Activated T-cell treated with anti-CD3 and anti-CD28 coated beads for 24 hours (primary cell): ENCODE data around the gene LRRC4B.
"Not testable (repeated sequence)": the region's sequence is repeated elsewhere in the genome, so short reads cannot be mapped to it uniquely, and the experiment has no call there.

Experiments used
- DNase-seq: peaks from one replicate; pipeline ENCODE4 v3.0.0-alpha.2; 2020; ENCODE audit warnings: low read depth

Gene LRRC4B

GRCh38 chr19:50567882-50568727, at the start of gene LRRC4B:
Gene LRRC4B, minus strand, starts transcription at chr19:50568435. Its CDS starts 19,597 bp downstream, at chr19:50548838.
- DNase-seq: no peak

- DNase-seq: not testable (repeated sequence)
Observed at GRCh38 chr19:50612504-50613404, 44.5 kb upstream of the LRRC4B start.

DNA sequence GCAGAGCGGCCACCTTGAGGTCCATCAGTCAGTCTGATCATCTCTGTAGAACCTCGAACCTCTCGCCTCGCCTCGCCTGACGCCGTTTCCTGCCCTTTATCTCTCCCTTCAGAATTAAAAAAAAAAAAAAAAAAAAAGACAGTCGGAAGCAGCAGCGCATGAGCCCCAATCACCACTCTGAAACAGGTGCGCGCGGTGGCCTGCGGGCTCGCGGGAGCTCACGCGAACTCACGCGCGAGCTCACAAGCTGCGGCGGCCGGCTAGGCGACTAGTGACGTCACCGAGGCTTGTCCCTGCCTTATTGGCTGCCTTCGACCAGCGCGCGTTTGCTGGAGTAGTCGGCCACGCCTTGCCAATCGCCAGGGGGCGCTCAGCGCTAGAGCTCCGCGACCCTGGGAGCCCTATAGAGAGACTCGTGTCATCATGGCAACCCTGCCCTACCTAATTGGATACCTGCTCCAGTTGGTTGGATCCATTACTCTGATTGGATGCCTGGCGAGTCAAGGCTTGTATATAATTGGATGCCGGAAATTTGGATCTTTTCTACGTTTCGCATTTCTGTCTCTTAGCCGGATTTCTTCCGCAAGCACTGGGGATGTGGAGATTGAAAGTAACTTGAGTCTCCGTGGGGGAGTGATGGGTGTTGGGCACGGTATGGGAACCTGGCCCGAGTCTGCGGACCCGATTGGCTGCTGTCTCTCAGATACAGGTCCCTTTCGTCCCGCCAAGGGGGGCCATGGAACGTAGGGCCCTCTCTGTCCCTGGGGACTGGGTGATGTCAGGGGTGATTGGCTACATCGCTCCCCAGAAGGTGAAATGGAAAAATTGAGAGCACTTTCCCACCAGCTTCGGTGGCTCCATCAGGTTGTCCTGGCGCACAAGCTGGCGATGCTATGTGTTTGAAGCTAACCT, 39.9 kb upstream of the LRRC4B start:
- peak; percentile 78 for DNase-seq

DNA sequence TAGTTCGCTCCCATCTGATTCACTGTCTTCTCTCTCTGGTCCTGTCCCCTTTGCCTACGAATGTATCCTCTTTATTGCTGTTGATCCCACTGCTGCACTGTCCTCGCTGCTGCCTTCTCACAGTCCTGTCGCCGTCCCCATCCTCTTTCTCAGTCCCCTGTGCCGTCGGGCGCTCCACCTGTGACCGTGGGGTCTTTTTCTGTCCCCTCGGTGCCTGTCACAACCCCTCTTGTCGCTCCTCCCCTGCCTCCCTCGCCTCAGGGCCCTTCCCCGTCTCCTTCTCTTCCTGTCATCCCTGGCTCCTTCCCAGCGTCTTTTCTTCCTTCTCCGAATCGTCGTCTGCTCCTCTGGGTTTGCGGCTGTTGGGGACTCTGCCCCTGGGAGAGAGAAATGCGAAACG, 39.2 kb upstream of the LRRC4B start:
- DNase-seq: no peak

GRCh38 chr19:50606059-50606836, 38.0 kb upstream of the LRRC4B start:
- not testable (repeated sequence) for DNase-seq

GRCh38 chr19:50604264-50605073, 36.2 kb upstream of the LRRC4B start:
- DNase-seq: not testable (repeated sequence)

DNA sequence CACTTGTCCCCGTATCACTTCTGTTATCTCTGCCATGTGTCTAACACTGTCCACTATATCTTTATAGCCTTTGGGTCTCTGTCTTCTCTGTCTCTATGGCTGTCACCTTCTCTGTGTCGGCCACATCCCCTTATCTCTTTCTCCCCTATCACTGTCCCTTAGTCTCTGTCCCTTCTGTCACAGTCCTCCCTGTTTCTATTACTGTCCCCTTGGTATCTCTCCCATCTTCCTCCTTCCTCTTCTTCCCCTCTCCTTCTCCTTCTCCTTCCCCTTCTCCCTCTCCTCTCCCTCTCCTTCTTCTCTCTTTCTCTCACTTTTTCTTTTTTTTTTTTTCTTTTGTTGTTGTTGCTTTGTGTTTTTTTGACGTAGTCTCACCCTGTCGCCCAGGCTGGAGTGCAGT, 34.7 kb upstream of the LRRC4B start:
- no peak for DNase-seq

DNA sequence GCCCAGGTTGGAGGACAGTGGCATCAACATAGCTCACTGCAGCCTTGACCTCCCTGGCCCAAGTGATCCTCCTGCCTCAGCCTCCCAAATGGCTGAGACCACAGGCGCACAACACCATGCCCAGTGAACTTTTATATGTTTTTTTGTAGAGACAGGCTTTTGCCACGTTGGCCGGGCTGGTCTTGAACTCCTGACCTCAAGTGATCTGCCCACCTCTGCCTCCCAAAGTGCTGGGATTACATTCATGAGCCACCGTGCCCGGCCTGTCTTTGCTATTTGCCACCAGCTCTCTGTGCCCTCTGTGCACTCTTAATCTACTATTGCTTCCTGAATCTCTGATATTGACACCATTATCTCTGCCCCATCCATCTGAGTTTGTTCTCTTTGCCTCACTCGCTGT, 34.3 kb upstream of the LRRC4B start:
- no peak for DNase-seq

DNA sequence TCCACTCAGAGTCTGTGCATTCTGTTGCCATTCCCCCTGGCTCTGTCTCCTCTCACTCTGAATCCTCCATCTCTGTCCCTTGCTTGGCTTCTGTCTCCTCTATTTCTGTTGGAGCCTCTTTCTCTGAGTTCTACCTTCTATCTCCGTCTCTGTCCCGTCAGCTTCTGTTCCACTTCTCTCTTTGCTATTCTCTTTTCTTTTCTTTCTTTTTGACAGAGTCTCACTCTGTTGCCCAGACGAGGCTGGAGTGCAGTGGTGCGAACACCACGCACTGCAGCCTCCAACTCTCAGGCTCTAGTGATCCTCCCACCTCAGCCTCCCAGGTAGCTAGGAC, 33.8 kb upstream of the LRRC4B start:
- DNase-seq: no peak

DNA sequence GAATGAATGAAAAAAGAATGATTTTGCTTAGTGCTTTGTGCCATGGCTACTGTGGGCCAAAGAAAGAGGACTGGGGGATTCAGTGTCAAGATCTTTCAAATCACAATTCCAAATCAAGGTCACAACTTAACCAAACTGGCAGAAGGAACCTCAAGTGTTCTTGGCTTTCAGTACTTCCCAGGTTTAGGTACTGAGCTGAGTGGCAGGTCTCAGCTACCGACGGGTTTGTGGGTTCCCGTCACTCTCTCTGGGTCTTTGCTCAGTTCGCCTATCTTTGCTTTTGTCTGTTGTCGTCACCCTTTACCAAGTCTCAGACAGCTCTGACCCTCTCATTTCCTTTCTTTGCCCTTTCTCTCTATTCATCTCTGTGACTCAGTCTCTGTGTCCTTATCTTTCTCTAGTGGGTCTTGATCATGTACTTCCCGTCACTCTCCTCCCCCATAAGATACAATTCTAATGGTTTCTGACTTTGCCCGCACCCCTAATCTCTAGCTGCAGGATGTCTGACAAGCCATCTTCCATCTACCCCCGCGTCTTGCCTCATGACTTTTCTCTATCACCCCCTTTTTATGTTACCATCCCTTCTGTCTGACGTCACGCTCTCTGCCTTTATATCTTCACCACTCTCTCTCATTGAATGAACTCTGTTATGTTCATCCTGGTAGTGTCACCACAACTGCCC, 33.3 kb upstream of the LRRC4B start:
- no peak for DNase-seq

GRCh38 chr19:50599427-50599826, 31.2 kb upstream of the LRRC4B start:
- DNase-seq: no peak

DNA sequence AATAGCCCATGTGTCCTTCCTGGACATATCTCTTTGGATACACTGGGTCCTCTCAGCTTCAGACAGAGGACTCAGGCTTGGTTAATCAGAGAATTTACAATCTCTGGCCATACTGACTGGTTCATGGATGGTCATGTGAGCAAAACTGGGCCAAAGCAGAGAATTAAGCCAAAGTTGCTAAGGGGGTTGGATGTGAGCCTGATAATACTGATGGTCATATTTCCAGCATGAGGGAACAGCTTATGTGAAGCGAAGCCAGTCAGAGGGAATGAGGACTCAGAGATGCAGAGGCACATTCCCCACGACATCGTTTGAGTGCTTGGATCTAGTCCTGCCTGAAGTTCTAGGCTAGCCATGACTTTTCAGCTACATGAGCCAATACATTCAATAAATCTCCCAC, 22.0 kb upstream of the LRRC4B start:
- DNase-seq: no peak

GRCh38 chr19:50581795-50582660, 13.8 kb upstream of the LRRC4B start:
- DNase-seq: not testable (repeated sequence)

GRCh38 chr19:50580970-50581634, 12.9 kb upstream of the LRRC4B start:
- no peak for DNase-seq

DNA sequence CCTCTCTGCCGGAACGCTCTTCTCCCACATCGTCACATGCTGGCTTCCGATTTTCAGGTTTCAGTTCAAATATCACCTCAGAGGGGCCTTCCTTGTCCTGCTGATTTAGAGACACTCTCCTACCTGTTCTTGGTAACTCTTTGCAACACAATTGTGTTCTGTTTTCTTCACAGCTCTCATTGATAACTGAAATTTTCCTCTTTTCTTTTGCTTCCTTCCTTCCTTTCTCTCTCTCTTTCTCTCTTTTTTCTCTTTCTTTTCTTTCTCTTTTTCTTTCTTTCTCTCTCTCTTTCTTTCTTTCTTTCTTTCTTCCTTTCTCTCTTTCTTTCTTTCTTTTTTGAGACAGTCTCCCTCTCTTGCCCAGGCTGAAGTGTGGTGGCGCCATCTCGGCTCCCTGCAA, 12.0 kb upstream of the LRRC4B start:
- DNase-seq: no peak

GRCh38 chr19:50576769-50577168, 8.5 kb upstream of the LRRC4B start:
- DNase-seq: not testable (repeated sequence)

DNA sequence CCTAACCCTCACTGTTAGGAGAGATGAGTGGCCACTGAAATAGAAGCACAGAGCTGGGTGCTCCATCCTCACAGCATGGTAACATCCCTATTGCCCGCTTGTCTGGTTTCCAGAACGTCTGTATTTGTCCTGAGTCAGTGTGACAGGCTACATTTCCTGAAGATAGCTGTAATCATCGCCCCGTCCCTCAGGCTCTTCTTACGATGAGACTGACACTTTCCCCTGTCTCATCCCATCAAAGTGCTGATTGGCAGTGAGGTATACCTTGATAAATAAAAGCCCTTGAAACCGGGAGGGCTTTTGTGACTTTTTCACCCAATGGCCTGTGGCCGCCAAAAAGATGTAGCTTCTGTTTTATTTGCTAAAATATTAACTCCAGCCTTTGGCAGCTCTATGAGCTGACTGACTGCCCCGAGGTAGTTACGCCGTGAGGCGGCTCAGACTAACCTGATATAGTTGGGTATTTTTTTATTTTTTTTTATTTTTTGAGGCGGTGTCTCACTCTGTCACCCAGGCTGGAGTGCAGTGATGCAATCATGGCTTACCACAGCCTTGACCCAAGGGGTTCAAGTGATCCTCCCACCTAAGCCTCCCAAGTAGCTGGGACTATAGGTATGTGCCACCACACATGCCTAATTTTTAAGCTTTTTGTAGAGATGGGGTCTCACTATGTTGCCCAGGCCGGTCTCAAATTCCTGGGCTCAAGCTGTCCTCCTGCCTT, 5.7 kb upstream of the LRRC4B start:
- DNase-seq: no peak

- DNase-seq: no peak
Observed at GRCh38 chr19:50570997-50571396, 2.8 kb upstream of the LRRC4B start.
